ENCODE data around the gene MED17.
A peak's percentile ranks its signal among the peaks of the same experiment; 100 is the strongest.
"Not testable (repeated sequence)": the region's sequence is repeated elsewhere in the genome, so short reads cannot be mapped to it uniquely, and the experiment has no call there.

Gene MED17, protein sequence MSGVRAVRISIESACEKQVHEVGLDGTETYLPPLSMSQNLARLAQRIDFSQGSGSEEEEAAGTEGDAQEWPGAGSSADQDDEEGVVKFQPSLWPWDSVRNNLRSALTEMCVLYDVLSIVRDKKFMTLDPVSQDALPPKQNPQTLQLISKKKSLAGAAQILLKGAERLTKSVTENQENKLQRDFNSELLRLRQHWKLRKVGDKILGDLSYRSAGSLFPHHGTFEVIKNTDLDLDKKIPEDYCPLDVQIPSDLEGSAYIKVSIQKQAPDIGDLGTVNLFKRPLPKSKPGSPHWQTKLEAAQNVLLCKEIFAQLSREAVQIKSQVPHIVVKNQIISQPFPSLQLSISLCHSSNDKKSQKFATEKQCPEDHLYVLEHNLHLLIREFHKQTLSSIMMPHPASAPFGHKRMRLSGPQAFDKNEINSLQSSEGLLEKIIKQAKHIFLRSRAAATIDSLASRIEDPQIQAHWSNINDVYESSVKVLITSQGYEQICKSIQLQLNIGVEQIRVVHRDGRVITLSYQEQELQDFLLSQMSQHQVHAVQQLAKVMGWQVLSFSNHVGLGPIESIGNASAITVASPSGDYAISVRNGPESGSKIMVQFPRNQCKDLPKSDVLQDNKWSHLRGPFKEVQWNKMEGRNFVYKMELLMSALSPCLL

DNA sequence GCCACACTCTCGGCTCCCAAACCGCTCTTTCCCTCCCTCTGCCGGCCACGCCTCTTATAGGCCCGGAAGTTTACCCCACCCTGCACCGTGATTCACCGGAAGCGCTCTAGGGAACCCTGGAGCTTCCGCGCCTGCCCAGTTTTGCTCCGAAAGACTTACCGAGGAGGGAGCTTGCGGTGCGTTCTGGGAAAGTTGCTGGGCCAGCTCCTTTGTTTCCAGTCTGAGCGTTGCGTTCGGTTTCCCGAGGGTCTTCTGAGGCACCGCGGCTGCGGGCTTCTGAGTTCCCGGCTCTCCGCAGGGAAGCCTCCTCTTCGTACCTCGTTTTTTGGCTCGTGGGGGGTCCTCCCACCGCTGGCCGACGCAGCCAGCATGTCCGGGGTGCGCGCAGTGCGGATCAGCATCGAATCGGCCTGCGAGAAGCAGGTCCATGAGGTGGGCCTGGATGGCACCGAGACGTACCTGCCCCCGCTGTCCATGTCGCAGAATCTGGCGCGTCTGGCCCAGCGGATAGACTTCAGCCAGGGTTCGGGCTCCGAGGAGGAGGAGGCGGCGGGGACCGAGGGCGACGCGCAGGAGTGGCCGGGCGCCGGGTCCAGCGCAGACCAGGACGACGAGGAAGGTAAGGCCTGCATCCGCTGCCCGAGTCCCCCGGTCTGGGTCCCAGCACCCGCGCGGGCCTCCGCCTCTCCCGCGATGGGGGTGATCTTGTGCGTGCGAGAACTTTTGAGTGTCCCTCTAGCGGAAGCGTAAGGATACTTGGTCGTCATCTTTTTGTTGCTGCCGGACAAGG, at the start of gene MED17:
Gene MED17 (plus strand): TSS at position 138 of the 790 bp plus-strand sequence. CDS start 232 bp downstream, at position 370.
- peak; percentile 71 to 82 (median 76) for DNase-seq

DNA sequence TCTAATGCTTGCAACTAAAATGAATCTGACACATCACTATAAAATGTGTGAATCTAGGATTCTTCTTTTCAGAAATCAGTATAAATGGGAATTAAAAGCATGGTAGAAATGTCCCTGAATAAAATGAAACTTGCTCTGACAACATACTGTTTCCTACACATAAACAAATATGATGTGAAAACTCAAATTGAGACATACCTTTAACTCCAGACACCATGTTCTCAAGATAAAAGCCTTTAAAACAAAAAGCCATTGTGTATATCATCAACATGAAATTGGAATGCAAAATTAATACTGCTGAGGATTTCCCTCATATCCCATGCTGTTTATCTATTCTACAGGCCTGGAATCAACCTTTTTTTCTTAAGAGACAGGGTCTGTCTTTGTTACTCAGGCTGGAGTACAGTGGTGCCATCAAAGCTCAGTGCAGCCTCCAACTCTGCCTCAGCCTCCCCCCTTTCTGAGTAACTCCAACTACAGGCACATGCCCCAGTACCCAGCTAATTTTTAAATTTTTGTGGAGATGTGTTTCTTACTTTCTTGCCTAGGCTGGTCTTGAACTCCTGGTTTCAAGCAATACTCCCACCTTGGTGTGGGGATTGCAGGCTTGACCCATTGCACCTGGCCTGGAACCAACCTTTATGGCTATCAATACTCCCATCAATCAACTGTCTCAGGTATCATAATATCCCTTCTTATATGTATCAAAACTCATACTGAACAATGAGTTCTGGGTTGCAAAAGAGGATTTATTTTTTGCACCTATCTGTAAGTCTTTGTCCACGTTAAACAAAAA, 49.5 kb upstream of the MED17 start:
- DNase-seq, result no peak

DNA sequence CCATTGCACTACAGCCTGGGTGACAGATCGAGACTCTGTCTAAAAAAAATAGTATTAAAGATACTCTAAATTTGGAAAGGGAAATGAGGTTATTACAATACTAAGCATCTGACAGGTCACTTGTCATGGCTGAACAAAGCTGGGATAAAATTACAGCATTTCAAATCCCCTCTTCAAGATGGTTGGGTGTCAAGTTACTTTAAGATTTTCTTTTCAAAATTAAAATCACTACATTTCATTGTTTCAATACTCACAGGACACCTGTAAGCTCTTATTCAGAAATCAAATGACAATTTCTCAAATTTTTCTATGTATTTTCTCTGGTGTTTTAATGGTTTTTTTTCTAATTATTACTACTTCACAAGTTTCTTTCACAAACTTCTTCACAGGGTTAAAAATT, 48.5 kb upstream of the MED17 start:
- no peak for DNase-seq

DNA sequence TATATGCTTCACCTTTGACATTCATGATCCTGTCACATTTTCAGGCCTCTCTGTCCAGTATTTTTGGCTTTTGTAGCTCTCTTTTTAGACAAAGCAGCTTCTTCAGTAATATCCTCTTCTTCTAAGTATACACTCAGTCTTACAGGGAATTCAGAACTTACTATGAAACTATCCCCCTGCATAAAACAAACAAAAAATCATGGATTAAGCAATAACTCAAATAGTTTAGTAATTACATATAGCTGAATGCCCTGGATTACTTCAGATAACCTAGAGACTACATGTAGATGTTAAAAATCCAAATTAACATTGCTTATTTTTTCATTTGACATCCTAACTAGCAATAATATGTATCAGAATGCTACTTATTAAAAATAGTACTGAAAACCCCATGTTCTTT, 48.0 kb upstream of the MED17 start:
- no peak for DNase-seq

DNA sequence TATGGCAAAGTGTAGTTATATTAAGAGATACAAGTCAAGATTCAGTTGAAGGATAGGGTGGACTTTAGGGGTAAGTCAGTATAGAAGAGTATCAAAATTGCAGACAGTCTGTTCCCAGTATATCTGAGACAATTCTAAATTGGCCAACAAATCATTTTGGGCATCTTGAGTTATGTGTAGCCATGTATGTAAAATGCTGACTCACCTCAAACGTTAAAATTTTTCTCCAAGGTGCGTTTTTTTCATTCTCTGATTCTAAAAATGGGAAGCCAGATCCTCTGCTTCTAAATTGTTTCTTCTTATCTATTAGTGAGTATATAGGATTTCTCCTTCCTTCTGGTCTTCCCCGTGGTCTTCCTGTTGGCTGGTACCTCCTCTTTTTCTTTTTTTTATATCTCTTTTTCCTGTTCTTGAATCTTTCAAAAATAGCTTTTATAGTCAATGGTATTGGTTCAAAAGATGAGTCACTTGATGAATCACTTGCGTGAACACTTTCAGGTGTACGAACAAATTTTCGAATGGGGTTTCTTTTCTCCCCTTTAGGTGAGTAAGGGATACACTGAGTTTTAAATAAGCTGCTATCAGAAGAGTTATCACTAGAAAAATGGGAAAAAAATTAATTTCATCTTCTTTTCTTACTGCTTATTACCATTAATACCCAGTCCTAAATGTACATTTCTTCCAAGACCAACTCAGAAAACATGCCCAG, 46.0 kb upstream of the MED17 start:
- DNase-seq, result no peak

DNA sequence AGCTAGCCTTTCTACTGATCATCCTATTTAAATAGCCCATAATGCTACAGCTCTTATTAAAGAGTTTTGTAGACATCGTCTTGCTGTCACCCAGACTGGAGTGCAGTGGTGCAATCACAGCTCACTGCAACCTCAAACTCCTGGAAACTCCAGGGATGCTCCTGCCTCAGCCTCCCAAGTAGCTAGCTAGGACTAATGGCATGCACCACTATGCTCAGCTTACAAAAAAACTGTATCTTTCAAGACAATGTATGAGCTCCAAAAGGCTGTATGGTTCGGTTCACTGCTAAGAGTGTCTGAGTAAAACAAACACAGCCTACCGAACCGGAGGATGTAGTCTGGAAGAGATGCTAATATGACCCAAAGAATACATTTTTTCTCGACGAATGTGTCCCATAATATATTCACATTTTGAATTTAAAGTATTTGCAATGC, 45.4 kb upstream of the MED17 start:
- DNase-seq, result no peak

DNA sequence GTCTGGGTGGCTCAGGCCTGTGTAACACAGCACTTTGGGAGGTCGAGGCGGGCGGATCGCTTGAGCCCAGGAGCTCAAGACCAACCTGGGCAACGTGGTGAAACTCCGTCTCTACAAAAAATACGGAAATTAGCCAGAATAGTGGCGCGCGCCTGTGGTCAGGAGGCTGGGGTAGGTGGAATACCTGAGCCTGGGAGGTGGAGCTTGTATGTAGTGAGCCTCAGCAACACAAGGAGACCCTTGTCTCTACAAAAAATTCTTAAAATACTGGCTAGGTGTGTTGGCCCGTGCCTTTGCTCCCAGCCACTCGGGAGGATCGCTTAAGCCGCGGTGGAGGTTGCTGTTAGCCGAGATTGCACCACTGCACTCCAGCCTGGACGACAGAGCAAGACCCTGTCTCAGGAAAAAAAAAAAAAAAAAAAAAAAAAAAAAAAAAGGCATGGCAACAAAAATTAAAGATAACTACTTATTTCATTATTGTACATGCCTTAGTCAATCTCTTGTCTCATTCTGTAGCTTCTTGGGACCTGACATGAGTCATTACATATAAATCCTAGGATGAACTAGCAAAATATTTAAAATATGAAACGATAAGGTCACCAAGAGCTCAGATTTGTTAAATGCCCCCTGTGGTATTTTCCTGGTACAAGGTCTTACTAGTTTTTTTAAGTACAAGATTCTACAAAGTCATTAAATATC, 43.9 kb upstream of the MED17 start:
- no peak for DNase-seq

DNA sequence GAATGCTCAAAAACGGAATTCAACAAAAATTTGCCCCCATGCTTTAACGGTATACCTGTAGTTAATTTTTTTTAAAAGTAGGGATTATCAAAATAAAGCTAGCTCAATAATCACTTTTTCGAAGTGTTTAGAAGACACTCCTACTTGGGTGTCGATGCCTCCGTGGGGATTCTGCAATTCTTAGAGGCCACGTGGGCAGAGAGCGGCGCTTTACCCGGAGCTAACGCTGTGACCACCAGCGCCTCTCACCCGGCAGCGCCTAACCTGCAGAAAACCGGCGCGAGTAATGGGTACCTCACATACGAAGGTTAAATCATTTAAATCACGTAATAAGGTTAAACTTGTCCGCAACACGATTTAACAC, 43.4 kb upstream of the MED17 start:
- peak; percentile 11 to 45 (median 28) for DNase-seq

DNA sequence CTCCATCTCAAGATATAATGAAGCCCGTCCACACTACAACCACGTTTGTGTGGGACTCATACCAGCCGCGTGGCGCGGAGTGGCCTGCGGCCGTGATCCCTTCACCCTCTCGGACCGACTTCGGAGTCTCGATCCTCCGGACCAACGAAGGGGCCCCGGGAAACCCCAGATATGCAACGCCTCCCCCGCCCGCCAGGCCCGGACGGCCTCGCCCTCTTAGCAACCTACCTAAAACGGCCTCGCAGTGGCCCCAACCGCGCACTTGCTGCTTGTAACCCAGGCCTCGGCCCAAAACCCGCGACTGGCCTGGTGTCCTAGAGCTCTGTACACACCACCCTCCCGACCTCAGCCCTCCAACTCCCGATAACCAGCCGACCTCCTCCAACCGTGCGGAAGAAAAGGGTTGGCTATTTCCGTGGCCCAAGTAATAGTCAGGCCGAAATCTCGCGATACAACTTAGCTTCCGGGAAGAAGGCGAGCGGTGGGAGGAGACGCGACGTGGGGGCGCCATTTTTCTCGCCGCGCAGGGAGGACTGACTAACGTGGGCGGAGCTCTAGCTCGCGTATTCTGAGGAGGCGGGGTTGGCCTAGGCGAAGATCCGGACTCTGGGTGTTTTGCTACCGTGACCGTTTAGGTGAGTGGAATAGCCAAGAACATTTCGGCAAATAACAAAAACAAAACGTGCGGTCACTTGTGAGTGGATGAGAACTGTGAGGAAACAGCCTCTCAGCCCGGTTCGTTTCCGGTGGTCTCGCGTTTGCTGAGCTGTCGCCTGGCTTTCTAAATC, 42.8 kb upstream of the MED17 start, which contains the start of the genes C11orf54 and TAF1D:
Gene C11orf54 (plus strand): TSS at position 579 of the 788 bp plus-strand sequence. CDS start 5,722 bp downstream, outside the sequence.
Gene TAF1D (minus strand): TSS at position 402 of the 788 bp plus-strand sequence. CDS start 2,191 bp downstream, outside the sequence.
- peak; percentile 89 to 95 (median 92) for DNase-seq

DNA sequence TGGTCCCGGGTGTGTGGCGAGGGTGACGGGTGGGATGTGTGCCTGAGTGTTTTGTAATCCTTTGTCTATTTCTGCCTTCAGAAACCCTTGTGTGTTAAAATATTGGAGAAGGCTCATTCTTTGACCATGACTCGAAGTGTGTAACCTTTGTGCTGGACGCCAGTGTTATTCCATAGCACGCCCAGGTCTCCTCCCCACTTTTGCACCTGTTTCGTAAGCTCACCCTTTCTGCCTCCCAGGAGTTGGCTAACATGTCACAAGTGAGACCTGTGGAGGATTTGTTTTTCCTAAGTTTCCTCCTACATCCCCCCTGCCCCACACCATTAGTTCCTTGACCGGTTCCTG, 42.2 kb upstream of the MED17 start:
- no peak for DNase-seq

DNA sequence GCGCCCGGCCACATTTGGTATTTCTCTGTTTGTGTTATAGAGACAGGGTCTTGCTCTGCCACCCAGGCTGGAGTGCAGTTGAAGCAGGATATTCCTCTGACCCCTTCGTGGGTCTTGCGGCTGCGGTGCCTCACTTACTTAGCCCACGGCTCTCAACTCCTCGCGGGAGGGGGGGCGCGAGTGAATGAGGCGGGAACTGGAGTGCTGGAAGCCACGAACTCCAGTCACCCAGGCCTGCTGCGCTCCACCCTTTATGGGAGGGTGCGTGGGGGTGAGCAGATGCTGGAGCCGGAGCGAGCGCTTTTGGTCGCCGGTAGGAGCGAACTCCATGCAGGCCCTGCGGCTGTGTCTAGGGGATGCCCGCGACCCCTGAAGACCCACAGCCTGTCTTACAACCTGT, 40.8 kb upstream of the MED17 start:
- no peak for DNase-seq

DNA sequence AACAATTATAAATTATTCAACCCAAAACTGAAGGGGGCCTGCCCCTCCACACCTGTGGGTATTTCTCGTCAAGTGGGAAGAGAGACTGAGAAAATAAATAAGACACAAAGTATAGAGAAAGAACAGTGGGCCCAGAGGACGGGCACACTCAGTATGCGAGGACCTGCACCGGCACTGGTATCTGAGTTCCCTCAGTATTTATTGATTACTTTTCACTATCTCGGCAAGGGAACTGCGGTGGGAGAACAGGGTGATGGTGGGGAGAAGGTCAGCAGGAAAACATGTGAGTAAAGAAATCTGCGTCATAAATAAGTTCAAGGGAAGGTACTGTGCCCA, 39.4 kb upstream of the MED17 start:
- no peak for DNase-seq

DNA sequence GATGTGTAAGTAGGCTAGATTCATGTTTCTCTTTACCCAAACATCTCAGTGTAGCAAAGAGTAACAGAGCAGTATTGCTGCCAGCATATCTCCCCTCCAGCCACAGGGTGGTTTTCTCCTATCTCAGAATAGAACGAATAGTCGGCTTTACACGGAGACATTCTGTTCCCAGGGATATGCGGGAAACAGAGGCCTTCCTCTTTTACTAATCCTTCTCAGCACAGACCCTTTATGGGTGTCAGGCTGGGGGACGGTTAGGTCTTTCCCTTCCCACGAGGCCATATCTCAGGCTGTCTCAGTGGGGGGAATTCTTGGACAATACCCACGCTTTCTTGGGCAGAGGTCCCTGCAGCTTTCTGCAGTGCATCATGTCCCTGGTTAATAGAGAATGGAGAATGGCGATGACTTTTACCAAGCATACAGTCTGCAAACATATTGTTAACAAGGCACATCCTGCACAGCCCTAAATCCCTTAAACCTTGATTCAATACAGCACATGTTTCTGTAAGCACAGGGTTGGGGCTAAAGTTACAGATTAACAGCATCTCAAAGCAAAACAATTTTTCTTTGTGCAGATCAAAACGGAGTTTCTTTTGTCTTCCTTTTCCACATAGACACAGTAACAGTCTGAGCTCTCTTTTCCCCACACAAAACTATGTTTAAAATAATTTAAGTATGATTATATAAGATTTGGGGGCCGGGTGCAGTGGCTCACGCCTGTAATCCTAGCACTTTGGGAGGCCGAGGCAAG, 38.9 kb upstream of the MED17 start:
- not testable (repeated sequence) for DNase-seq

DNA sequence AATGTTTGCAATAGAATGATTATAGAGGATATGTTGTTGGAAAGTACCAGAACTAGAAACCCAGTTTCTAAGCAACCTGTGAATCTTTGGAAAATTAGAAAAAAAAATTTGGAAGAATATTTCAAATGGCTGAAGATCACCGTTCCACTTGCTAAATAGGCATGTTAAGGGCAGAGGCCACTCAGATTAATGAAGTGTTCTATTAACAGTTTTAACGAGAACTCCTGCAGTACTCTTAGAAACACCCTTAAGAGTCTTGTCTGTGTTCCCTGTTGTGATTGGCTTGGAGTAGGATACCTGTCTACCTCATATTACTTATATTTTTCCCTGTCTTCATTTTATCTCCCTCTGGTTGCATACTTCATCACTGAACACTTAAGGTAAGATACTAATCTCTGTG, 38.0 kb upstream of the MED17 start:
- no peak for DNase-seq

DNA sequence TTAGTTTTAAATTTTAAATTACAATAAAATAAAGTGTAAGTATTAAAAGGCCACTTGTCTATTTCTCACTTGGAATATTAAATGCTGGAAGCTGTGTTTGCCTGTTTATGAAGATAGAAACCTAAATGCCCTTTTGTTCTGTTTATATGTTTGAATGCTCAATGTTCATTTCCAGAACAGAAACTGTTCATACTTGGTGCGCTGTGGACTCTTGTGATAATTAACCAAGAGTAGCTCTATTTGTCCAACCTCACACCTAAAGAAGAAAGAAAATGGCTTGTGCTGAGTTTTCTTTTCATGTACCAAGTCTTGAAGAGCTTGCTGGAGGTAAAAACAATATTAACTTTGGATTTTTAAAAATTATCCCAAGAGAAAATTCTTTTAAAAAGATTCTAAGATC, 37.0 kb upstream of the MED17 start:
- no peak for DNase-seq

DNA sequence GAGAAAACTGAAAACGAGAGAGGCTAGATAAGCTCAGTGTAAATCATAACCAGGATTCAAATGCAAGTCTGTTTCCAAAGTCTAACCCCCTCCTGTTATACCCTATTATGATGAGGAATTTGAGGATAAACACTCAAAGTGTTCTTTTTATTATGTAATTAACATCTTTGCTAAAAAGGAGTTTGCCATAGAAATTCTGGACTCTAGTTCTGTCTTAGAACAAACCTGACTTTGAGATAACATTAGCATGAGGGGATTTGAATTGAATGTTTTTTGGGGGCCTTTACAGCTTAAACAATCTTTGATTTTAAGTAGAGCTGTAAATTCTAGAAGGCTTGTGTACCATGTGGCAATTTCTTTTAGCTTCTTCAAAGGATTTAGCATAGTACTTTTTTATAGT, 33.1 kb upstream of the MED17 start:
- DNase-seq, result no peak

DNA sequence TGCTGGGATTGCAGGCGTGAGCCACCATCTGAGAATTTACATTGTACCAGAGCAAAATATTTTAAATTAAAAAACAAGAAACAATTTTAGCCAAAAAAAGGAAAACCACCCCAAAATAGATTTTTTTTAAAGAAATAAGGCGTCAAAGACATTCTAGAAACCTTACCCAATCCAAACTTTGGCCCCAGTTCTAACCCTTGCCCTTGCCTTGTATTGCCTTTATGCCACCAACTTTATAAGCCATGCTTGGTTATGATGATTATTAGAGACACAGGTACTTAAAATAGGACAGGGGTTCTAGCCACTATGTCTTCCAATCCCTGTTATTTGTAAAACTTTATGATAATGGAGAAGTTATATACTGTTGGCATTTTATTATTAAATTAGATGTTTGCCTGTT, 30.8 kb upstream of the MED17 start:
- no peak for DNase-seq

DNA sequence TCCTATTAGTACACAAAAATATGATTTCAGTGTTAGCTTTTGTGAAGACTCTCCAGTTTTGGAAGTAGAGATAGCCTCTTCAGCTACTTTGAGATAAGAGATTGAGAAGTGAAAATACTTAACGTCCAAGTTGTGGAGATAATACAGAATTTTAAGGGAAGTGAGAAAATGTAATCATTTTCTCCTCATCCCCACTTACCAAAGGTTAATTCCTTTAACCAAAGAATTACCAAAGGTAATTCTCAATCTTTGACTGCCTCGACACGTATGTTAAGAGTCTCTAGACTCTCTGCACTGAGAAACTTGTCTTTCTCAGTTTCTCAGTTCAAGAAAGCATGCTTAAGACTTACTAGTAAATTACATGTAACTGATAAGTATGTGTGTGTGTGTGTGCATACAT, 27.3 kb upstream of the MED17 start:
- DNase-seq, result no peak

DNA sequence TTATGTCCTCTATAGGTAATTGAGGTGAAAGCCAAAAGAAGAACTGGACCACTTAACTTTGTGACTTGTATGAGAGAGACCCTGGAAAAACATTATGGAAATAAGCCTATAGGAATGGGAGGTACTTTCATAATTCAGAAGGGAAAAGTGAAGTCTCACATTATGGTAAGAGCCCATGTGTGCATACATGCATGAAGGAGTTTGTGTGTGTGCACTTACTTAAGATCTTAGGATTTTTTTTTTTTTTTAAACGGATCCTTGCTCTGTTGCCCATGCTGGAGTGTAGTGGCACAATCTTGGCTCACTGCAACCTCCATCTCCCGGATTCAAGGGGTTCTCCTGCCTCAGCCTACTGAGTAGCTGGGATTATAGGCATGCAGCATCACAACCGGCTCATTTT, 26.8 kb upstream of the MED17 start:
- no peak for DNase-seq
